ENCODE data around the gene CST1. TPM values are rescaled to one million over a fixed set of nuclear protein-coding genes. Genes with fewer than 3 reads are reported as not detected.
"Not testable (repeated sequence)": the region's sequence is repeated elsewhere in the genome, so short reads cannot be mapped to it uniquely, and the experiment has no call there.

The CST1 gene
- total RNA-seq, 1 donor from 2014 or later = not detected

GRCh38 chr20:23754731-23755130, 4.0 kb upstream of the CST1 start:
- DNase-seq = no peak

DNA sequence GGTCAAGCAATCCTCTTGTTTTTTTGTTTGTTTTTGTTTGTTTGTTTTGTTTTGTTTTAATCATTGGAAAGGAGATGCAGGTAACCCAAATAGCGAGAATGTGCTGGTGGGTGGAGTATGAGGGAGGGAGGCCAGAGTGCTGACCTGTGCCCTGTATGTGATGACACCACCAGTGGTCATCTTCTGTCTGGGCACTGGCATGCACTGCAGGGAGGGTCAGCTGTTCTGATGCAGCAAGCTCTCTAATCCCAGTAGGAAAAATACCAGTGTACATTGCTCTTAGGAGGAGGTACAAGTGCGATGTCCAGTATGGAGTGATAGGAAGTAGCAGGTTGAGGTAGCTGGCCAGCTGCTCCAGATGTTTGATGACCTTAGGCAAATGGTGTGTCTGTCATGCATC, 2.9 kb upstream of the CST1 start:
- DNase-seq = no peak

DNA sequence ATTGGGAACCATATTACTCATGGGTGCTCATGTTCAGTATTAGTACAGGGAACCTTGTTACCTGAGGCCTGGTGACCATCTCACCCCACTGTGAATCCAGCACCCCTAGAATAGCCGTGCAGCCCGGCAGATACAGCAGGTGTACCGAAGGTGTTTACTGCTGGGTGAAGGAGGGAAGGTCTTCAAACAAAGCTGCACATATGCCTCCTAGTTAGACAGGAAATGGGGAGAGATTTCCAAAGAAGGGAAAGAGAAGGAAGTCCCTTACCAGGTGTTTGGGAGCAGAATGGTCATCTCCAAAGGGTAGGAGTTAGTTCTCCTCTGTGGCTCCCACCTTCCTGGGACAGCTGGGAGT, 2.4 kb upstream of the CST1 start:
- DNase-seq = no peak

- DNase-seq = no peak
Measured at GRCh38 chr20:23752481-23753193, 1.9 kb upstream of the CST1 start.

DNA sequence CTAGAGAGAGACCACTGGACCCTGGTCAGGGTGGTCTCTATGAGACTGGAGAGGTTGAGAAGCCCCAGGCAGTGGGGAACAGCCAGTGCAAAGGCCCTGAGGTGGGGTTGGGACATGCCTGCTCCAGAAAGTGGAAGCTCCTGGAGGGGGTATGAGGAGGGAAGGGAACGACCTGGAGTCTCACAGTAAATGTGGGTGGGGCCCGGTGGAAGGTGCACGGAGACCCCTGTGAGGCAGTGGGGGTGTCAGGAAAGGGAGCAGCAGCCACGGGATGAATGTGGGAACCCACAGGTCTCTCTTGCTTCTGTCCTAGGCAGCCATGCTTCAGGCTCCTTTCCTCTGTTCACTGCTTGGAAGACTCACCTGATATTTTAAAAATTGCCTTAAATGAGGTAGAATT, 1.3 kb upstream of the CST1 start:
- DNase-seq = no peak

DNA sequence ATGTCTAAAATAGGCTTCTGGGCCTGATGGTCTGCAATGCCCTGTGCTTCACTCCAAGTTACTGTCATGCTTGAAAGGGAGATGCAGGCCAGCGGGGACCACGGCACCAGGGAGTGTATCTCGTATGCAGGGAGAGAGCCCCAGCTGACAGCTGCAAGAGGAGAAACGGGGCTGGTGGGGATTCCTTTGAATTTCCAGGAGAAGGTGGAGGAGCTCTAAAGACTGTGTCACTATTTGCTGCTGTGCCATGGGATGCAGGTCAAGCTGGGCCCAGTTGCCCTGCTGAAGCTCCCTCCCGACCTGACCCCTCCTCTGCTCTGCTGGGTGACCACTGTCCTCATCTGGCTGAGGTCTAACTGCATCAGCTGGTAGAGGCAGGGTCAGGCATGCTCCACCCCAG, 989 bp downstream of the CST1 start:
- DNase-seq = no peak

DNA sequence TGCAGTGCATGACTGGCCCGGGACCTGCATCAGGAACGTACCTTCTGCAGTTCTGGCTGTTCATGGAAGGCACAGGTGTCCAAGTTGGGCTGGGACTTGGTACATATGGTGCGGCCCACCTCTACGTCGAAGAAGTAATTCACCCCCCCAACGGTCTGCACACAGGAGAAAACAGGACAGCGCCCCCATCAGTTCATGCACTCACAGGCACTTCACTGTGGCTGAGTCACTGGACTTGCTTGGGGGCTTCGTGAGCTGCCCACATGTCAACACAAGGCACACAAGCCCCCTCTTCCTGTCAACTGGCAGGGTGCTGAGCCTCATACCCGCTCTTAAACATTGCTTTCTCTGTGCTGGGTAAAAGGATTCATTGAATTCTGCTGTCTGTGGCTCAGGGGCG, 1.8 kb downstream of the CST1 start:
- not testable (repeated sequence) for DNase-seq

DNA sequence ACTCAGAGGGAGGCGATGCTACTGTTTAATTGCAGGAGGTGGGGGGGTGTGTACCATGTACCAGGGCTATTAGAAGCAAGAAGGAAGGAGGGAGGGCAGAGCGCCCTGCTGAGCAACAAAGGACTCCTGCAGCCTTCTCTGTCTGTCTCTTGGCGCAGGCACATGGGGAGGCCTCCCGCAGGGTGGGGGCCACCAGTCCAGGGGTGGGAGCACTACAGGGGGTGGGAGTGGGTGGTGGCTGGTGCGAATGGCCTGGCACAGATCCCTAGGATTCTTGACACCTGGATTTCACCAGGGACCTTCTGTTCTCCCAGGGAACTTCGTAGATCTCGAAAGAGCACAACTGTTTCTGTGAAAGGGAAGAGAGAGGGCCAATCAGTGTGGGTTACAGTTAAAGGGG, 3.2 kb downstream of the CST1 start:
- not testable (repeated sequence) for DNase-seq

- not testable (repeated sequence) for DNase-seq
Measured at GRCh38 chr20:23747092-23747491, 3.6 kb downstream of the CST1 start.

DNA sequence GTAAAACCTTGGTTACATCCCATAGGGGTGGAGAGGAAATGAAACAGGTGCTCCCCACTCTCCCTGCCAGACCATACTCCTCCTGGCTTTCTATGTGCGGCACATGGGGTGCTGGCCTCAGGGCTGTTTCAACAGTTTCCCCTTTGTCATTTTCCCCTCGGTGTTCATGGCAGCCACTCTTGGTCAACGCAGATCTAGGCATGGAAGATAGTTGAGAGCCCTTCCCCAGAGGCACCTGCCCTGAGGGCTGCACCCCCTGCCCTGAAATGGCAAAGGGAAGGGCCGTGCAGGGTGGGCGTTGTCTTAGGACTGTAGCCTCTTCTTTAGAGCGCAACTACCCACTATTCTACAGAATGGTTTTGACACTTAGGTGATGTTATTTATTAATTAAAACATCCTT, 4.4 kb downstream of the CST1 start:
- no peak for DNase-seq

GRCh38 chr20:23745247-23745646, 5.5 kb downstream of the CST1 start:
- DNase-seq = no peak

DNA sequence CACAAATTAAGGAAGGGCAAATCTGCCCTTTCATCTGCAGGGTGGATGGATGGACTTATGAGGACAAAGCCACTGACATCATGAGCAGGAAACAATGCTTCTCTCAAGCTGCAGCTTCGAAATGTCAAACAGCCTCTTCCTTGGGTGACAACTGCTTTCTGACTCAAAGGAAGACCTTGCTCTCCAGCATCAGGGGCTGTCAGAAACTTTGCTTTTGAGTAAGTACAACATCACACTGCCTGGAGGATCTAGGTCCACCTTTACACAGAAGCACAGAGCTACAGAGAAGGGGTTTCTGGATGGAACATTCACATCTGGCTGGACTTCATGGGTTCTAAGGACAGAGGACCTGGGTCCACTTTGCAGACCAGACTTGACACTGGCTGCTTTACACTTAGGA, 5.9 kb downstream of the CST1 start:
- DNase-seq = peak; percentile 30

- DNase-seq = not testable (repeated sequence)
Measured at GRCh38 chr20:23735391-23735790, 15.3 kb downstream of the CST1 start.

DNA sequence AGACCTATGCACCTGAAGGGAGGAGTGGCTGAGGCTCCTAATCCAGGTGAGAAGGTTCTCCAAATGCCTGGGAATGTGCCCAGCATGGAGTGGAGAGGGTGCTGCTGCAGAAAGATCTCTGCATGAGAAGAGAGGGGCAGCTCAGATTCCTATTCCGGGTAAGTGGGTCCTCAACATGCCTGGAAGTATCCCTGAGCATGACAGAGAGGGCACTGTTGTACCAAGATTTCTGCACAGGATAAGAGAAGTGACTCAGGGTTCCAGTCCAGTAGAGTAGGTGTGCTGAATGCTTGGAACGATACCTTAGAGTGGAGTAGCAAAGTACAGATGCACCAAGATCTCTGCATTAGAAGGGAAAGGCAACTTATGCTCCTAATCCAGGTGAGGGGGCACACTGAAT, 15.8 kb downstream of the CST1 start:
- not testable (repeated sequence) for DNase-seq

DNA sequence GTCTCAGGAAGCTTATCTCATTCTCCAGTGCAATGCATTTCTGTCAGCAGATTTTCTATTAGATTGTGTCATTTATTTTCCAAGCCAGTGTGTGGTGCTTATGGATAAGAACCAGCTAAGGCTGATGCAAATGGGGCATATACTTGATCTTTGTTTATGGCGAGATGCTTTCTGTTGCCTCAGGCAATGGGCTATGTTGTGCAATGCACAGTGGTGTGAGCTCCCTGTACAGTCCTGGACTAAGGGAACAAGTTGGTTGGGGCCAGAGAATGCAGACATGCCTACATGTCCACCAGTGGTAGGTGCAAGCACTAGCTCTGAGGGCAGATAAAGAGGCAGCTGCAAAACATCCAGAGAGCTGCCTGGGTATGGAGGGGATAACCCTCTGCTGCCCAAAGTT, 16.3 kb downstream of the CST1 start:
- DNase-seq = not testable (repeated sequence)

- DNase-seq = no peak
Measured at GRCh38 chr20:23727016-23727415, 23.7 kb downstream of the CST1 start.

DNA sequence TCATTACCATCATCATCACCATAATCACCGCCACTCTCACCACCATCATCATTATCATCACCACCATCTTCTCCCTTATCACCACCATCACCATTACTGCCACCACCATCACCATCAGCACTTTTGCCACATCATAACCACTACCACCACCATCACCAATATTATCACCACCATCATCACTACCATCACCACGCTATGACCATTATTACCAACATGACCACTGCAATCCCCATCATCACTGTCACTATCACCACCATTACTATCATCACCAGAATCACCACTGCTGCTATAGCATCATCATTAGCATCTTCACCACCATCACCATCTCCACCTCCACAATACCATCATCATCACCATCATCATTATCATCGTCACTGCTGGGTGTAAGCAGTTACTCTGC, 25.6 kb downstream of the CST1 start:
- DNase-seq = no peak

GRCh38 chr20:23723659-23724307, 27.0 kb downstream of the CST1 start:
- DNase-seq = peak; percentile 63

DNA sequence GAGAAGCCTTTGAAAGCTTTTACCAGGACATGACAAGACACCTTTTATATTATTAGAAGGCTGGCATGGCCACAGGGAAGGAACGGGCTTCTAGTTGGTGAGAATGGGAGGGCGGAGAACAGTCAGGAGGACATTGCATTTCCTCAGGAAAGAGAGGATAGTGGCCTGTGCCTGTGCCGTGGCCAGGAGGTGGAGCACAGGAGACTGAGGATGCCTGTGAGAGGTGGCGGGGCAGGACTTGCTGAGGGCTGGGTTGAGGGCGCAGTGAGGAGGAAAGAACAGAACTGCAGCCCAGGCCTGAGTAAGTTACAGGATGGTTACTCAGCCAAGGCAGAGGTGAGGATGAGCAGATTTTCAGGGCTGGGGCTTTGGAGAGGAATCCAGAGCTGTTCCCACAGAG, 27.9 kb downstream of the CST1 start:
- DNase-seq = not testable (repeated sequence)

- DNase-seq = no peak
Measured at GRCh38 chr20:23721962-23722361, 28.8 kb downstream of the CST1 start.

DNA sequence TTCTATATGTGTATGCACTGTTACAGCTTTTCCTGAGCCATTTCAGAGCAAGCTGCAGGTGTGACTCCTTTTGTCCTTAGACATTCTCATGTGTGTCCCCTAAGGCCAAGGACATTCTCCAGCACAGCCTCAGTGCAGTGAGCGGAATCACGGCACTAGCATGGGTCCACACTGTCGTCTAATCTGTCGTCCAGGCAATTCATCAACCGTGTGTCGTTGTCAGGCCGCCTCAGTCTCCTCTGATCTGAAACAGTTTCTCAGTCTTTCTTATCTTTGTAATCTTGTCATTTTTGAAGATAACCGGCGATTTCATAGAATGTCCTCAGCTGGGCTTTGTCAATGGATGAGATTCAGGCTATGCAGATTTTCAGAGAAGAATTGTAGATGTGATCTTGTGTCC, 31.4 kb downstream of the CST1 start:
- DNase-seq = not testable (repeated sequence)

DNA sequence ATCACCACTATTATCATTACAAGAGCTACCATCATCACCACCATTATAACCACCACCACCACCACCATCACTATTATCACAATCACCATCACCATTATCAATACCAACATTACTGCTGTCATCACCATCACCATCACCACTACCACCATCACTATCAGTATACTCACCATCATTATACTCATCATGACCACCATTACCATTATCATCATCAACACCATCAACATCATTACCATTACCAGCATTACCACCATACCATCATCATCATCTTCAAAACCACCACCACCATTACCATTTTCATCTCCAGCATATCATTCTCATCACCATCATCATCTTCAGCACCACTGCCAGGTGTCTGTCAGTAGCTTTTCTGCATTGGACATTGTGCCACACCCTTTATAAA, 39.0 kb downstream of the CST1 start:
- not testable (repeated sequence) for DNase-seq

GRCh38 chr20:23710771-23711170, 40.0 kb downstream of the CST1 start:
- no peak for DNase-seq

DNA sequence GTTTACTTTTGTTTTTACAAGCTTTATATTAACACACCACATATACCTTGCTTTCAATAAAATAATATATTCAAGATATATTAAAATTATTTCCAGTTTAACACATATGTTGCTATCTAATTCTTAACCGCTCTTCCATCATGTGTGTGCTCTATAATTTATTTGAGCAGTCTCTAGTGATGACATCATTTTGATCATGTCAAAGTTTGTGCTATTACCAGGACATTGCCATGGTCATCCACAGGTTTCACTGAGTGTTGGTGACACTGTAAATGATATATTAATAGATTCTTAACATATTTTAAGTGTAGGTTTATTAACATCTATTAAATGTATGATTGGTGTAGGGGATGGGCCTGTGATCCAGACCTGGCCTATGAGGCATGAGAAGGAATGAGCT, 44.8 kb downstream of the CST1 start:
- DNase-seq = no peak

- no peak for DNase-seq
Measured at GRCh38 chr20:23702021-23702420, 48.7 kb downstream of the CST1 start.
